ENCODE results near the gene HSF2.

The HSF2 gene

DNA sequence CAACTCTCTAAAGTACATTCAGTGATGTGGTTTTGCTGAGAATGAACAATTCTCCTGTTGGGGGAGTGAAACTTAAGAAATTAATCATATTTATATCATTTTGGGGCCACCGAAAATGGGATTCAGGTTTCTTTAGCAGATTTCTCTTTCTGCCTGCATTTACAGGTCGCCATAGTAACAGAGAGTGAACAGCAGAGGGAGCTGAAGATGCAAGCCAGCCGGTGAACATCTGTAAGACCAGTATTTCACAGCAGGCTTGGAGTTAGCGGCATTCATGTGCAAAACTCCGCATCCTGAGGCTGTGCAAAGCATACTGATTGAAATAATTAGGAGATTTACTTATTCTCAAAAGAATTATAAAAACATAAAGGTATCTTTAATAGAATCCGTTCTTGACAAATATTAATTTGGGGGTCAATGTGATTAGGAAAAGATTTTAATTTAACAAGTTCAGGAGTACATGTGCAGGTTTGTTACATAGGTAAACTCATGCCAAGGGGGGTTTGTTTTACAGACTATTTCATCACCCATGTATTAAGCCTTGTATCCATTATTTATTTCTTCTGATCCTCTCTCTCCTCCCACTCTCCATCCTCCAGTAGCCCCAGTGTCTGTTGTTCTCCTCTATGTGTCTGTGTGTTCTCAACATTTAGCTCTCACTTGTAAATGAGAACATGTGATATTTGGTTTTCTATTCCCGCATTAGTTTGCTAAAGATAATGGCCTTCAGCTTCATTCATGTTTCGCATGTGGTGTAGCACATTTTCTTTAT is 17.8 kb upstream of the HSF2 start:
- DNase-seq (ENCODE audit: low spot score): peak; percentile 57
- CTCF ChIA-PET: interaction anchor here (0.6 to 1.9 kb wide), 7 partner anchors 12 to 1021 kb away, joined by 3 to 13 read pairs (median 3); no protein-coding TSS in a partner anchor
- POLR2A ChIA-PET (ENCODE audit: low non-redundant PET): no interaction called here
- peak; percentile 79 for TF ChIP-seq CTCF (conservative IDR thresholded peaks at IDR 0.05; ENCODE audit: low read depth)
- no peak overlapping the region for H3K27ac ChIP-seq

DNA sequence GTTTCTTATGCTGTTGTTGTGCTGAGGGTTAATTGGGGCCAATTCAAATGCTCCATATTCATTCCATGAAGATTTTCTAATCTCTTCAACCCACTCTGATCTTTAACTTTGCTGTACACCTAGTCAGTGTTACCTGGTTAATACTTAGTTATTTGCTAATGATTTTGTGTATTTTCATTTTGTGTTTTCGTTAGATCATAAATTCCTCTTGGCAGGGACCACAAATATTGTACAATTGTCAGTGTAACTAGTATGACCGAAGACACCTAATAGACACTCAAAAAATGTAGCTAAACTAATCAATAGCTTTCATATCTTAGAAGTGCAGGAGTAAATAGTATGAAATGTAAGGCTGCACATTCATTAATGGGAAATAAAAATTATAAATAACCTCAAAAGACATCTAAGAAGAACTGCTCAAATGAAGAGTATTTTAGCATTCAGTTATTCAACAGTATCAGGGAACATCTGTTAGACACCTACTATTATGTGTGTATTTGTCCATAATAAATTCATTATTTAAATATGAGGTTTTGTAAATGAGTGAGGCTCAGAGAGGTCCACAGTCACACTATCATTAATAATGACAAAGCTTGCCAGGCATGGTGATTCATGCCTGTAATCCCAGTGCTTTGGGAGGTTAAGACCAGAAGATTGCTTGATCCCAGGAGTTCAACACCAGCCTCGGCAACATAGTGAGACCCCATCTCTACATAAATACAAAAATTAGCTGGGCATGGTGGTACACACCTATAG is 13.4 kb upstream of the HSF2 start:
- no peak overlapping the region for H3K27ac ChIP-seq
- CTCF ChIA-PET: interaction anchor here (0.6 to 2.5 kb wide), 2 partner anchors 58 to 144 kb away, joined by 3 to 5 read pairs; no protein-coding TSS in a partner anchor
- no peak for DNase-seq (ENCODE audit: low spot score)
- POLR2A ChIA-PET (ENCODE audit: low non-redundant PET): no interaction called here
- TF ChIP-seq CTCF (conservative IDR thresholded peaks at IDR 0.05; ENCODE audit: low read depth): no peak

DNA sequence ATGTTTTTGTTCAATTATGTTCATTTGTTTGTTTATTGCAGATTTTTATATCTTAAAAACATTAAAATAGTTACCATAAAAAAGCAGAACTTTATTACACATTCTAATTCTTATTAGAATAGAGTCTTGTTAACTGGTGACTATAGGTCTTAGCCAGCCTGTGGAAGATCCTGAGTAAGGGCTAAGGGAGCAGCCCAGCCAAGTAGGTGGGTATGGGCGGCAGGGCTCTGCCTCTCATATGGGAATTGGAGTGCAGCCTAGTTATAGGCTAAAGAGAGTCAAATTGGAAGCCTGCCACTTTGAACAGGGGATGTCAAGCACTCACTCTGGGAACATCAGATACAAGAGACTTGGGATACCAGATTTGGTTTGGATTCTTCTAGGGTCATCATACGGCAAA is 10.5 kb upstream of the HSF2 start:
- TF ChIP-seq CTCF (conservative IDR thresholded peaks at IDR 0.05; ENCODE audit: low read depth): no peak
- no peak overlapping the region for H3K27ac ChIP-seq
- DNase-seq (ENCODE audit: low spot score): no peak
- CTCF ChIA-PET: no interaction called here
- POLR2A ChIA-PET (ENCODE audit: low non-redundant PET): no interaction called here

GRCh38 chr6:122389704-122390372 is 9.6 kb upstream of the HSF2 start:
- no peak for DNase-seq (ENCODE audit: low spot score)
- H3K27ac ChIP-seq: no peak overlapping the region
- no peak for TF ChIP-seq CTCF (conservative IDR thresholded peaks at IDR 0.05; ENCODE audit: low read depth)
- POLR2A ChIA-PET (ENCODE audit: low non-redundant PET): no interaction called here
- CTCF ChIA-PET: no interaction called here

- no peak overlapping the region for H3K27ac ChIP-seq
- ChIA-PET POLR2A (ENCODE audit: low non-redundant PET) (no interaction called here), CTCF (interaction anchor here (2.0 kb wide), 1 partner anchor 11 kb away, joined by 6 read pairs; no protein-coding TSS in a partner anchor)
- no peak for TF ChIP-seq CTCF (conservative IDR thresholded peaks at IDR 0.05; ENCODE audit: low read depth)
- no peak for DNase-seq (ENCODE audit: low spot score)
These were observed 6.7 kb upstream of the HSF2 start for GRCh38 chr6:122392564-122393350.

All from RWPE1 (cell line).